Activated naive CD4-positive, alpha-beta T cell treated with anti-CD3 and anti-CD28 coated beads for 36 hours (primary cell): Measurements from ENCODE around the gene ALDH5A1. TPM values are rescaled to one million over a fixed set of nuclear protein-coding genes. Genes with fewer than 3 reads are reported as not detected.

Experiments used
- CTCF ChIA-PET: fragments of 350-600 bp; sonication (Branson Sonifier 250); formaldehyde crosslinking; loops from one replicate; lab custom pipeline; 2021; ENCODE audit warnings: antibody characterized with exemption; lab: Charles Lee
- DNase-seq: peaks from one replicate; pipeline ENCODE4 v3.0.0-alpha.2; 2020
- H3K27ac Mint-ChIP-seq: one replicate; pipeline ENCODE4 v1.8.0; 2021; ENCODE audit warnings: mild to moderate bottlenecking, mixed read lengths
- H3K27me3 Mint-ChIP-seq: one replicate; pipeline ENCODE4 v1.8.0; 2021; ENCODE audit warnings: low read depth, mixed read lengths
- H3K36me3 Mint-ChIP-seq: one replicate; pipeline ENCODE4 v1.8.0; 2021; ENCODE audit warnings: low read depth, mixed read lengths
- H3K4me1 Mint-ChIP-seq: one replicate; pipeline ENCODE4 v1.8.0; 2021; ENCODE audit warnings: low read depth, mixed read lengths
- H3K4me3 Mint-ChIP-seq: one replicate; pipeline ENCODE4 v1.8.0; 2021; ENCODE audit warnings: mild to moderate bottlenecking, moderate library complexity, mixed read lengths
- H3K9me3 Mint-ChIP-seq: one replicate; pipeline ENCODE4 v1.8.0; 2021; ENCODE audit warnings: mixed read lengths
- intact Hi-C: fragments of 100-400 bp; cut with micrococcal nuclease; formaldehyde crosslinking; loops from one replicate; pipeline ENCODE4 v1.15.1; 2023
- total RNA-seq, 2 experiments: library from RNA; stranded (reverse); gene quantifications; one replicate each; pipeline ENCODE4 v1.2.3, GENCODE V29; 2021

Gene ALDH5A1
- total RNA-seq, 2 experiments from 2014 or later = 15.8 to 16.8 TPM

GRCh38 chr6:24584382-24584720 is 89.6 kb downstream of the ALDH5A1 start:
- DNase-seq = no peak
- Mint-ChIP-seq H3K4me1 (peaks cover 2% of the 10 kb centered on the region), H3K36me3 (no peaks in the 10 kb centered on the region), H3K4me3 (no peak overlapping the region), H3K9me3 (no peaks in the 10 kb centered on the region), H3K27me3 (peaks cover 8% of the 10 kb centered on the region), H3K27ac (no peak overlapping the region)
- CTCF ChIA-PET = interaction anchor here (0.6 to 7.4 kb wide), 18 partner anchors 8 to 596 kb away, joined by 3 to 100 read pairs (median 4); partner anchors contain the start of genes ACOT13 and TDP2
- intact Hi-C loops = loop anchor here (5.0 to 10.0 kb wide), 3 partner anchors 248 to 300 kb away; no protein-coding TSS in a partner anchor

Other genes starting within 250 kb of the ALDH5A1 start
- not detected for gene DCDC2, start 136.9 kb upstream of the ALDH5A1 start, total RNA-seq
- 10 to 100 TPM; 18.9 to 19.8 TPM for gene MRS2, start 92.0 kb upstream of the ALDH5A1 start, total RNA-seq
- gene GPLD1, start 5.4 kb upstream of the ALDH5A1 start, total RNA-seq = under 1 TPM; 0.52 to 0.74 TPM
- gene KIAA0319, start 151.2 kb downstream of the ALDH5A1 start, total RNA-seq = under 1 TPM; 0.07 to 0.10 TPM
- 10 to 100 TPM; 41.5 to 44.2 TPM for gene TDP2, start 171.9 kb downstream of the ALDH5A1 start, total RNA-seq
- 10 to 100 TPM; 34.0 to 36.1 TPM for gene ACOT13, start 172.1 kb downstream of the ALDH5A1 start, total RNA-seq
- gene C6orf62, start 224.2 kb downstream of the ALDH5A1 start, total RNA-seq = 100 to 1,000 TPM; 110 to 112 TPM